Inferior parietal cortex (tissue), 1 donor: ENCODE measurements around the gene ELF1.
"Not testable (repeated sequence)": the region's sequence is repeated elsewhere in the genome, so short reads cannot be mapped to it uniquely, and the experiment has no call there.

Experiments used
- DNase-seq: peaks from one replicate; pipeline ENCODE4 v3.0.0-alpha.2; 2016; ENCODE audit errors: extremely low spot score

Gene ELF1

DNA sequence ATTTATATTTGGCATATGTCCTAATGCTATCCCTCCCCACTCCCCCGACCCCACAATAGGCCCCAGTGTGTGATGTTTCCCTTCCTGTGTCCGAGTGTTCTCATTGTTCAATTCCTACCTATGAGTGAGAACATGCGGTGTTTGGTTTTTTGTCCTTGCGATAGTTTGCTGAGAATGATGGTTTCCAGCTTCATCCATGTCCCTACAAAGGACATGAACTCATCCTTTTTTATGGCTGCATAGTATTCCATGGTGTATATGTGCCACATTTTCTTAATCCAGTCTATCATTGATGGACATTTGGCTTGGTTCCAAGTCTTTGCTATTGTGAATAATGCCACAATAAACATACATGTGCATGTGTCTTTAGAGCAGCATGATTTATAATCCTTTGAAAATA, 23.3 kb upstream of the ELF1 start:
- DNase-seq: not testable (repeated sequence)

DNA sequence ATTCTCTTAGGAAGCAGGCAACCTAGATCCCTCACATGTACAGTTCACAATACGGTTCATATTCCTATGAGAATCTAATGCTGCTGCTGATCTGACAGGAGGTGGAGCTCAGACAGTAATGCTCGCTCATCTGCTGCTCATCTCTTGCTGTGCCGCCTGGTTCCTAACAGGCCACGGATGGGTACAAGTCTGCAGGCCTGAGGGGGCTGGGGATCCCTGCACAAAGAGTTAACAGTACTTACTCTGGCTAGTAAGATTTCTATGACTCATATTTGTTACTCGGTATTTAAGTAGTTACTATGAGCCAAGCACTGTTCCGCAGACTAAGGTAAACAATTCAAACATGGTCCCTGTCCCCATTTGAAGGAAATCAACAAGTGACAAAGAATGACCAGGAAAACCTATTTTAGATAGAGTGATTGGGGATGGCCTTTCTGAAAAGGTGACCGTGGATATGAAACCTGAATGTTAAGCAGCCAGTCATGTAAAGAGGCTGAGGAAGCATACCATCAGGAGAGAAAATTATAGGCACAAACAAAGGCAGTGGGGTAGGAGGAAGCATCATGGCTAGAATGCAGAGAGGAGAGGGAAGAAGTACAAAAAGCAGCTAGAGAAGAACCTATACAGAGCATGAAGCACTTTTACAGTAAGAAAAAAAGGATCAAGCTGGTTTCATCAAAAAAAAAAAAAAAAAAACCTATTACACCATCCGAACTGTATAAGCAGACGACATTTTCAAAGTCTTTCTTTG, 21.6 kb upstream of the ELF1 start:
- no peak for DNase-seq

DNA sequence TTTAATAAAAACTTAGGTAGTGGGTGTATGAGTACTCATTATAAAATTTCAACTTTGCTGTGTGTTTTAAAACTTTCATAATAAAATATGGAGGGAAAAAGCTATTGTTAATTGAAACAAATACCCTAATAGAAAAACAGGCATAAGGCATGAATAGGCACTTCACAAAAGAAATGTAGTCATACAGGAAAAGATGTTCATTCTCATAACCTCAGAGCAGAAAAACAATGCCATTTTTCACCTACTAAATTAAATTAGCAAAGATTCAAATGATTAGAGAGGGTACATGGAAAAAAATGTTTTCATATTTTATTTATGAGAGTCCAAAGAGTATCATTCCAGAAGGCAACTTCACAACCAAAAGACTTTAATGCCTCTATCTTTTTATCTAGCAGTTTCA, 20.6 kb upstream of the ELF1 start:
- DNase-seq: no peak

DNA sequence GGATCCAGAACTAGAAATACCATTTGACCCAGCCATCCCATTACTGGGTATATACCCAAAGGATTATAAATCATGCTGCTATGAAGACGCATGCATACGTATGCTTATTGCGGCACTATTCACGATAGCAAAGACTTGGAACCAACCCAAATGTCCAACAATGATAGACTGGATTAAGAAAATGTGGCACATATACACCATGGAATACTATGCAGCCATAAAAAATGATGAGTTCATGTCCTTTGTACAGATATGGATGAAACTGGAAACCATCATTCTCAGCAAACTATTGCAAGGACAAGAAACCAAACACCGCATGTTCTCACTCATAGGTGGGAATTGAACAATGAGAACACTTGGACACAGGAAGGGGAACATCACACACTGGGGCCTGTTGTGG, 17.4 kb upstream of the ELF1 start:
- DNase-seq: not testable (repeated sequence)

DNA sequence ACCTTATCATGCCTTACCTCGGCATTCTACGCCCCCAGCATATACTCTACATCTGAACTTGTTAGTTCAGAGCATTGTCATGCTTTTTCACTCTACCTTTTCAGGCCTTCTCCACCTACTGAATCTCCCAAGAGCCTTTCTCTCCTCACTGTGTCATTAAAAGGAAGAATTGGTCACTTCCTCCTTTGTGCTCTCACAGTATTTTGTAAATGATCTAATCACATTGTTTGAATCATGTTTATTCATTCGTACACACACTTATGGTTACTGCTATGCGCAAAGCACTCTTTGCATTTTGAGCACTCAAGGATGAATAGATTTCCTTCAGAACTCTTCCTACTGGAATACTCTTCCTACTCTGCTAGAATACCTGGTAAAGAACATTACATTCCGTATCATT, 15.8 kb upstream of the ELF1 start:
- no peak for DNase-seq

DNA sequence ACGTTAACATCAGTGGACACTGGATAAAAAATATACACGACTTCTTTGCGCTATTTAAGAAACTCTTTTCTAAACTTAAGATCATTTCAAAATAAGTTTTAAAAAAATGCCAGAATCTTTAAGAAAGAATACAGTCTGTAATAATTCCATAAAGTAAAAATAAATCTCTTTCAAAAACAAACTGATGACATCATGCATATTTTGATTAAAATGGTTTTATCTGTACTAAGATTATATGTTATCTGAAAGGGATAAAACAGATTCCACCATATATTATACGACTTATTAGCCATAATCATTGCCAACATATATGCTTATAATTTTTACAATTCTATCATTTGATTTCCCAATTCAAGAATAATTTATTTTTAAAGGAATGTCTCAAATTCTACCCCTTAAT, 15.3 kb upstream of the ELF1 start:
- no peak for DNase-seq

DNA sequence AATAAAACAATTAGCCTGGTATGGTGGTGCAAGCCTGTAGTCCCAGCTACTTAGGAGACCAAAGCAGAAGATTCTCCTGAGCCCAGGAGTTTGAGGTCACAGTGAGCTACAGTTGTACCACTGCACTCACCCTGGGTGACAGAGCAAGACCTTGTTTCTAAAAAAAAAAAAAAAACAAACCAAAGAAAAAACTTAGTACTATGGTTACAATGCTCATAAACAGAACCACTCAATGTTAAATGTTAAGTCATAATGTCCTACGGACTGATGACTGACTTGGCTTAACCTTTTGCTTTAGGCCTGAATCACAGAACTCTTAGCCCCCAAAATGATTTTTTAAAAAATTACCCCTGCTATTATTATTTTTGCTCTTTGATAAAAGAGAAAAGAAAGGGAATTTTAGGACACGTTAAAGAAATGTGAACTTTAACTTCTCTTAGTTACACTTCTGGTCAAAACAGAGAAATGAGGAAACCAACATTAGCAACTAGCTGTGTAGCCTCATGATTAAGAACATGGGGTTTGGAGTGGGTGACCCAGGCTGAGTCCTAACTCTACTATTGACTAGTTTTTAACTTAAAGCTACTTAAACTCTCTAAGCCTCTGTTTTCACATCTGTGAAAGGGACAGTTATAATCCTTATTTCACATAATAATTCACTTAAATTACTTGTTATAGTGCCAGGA, 13.7 kb upstream of the ELF1 start:
- no peak for DNase-seq

DNA sequence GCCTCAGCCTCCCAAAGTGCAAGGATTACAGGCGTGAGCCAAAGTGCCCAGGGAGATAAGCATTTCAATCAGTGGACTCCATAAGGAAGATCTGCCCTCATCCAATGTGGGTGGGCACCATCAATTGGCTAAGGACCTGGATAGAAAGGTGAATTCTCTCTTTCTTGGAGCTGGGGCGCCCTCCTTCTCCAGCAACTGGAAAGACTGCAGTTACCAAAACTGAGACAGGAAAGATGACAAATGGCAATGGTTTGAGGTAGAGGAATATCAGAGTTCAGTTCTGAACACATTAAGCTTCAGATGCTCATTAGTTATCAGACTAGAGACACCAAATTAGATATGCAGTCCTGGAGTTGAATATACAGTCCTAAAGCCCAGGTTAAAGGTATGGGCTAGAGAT, 10.5 kb upstream of the ELF1 start:
- no peak for DNase-seq

DNA sequence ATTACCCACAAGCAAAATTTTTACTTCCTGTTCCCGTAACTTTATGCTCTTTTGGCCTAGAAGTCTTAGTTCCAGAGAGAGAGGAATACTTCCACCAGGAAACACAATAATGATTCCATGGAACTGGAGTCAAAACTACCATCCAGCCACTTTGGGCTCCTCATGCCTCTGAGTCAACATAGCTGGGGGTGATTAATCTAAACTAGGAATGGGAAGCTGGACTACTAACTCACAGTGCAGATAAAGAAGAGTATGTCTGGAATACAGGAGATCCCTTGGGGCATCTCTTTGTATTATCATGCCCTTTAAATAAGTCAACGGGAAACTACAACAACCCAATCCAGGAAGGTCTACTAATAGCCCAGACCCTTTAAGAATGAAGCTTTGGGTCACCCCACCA, 8.9 kb upstream of the ELF1 start:
- DNase-seq: no peak

DNA sequence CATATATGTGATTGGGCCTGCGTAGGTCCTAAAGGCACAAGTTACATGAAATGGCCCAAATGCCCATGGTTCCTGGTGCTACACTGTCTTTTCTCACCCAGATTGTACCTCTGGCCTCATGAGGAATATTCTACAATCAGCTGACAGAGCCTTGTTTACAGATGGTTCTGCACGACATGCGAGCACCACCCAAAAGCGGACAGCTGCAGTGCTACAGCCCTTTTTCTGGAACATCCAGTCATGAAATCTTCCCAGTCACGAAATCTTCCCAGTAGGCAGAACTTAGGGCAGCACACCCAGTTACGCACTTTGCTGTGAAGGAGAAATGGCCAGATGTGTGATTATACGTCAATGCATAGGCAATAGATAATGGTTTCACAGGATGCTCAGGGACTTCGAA, 7.7 kb upstream of the ELF1 start:
- no peak for DNase-seq

DNA sequence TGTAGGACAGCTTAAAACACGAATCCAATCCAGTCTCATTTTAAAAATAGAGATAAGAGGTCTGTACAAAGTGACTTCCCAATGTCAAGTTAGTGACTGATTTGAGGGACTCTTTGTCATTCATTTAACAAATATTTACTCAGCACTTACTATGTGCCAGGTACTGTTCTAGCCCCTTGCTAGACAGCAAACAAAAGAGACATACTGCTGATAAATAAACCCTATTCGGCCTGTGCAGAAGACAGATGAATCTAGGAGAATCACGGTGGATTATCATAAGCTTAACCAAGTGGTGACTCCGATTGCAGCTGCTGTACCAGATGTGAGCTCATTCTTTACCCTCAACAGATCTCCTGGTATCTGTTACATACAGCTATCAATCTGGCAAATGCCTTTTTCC, 6.4 kb upstream of the ELF1 start:
- no peak for DNase-seq

DNA sequence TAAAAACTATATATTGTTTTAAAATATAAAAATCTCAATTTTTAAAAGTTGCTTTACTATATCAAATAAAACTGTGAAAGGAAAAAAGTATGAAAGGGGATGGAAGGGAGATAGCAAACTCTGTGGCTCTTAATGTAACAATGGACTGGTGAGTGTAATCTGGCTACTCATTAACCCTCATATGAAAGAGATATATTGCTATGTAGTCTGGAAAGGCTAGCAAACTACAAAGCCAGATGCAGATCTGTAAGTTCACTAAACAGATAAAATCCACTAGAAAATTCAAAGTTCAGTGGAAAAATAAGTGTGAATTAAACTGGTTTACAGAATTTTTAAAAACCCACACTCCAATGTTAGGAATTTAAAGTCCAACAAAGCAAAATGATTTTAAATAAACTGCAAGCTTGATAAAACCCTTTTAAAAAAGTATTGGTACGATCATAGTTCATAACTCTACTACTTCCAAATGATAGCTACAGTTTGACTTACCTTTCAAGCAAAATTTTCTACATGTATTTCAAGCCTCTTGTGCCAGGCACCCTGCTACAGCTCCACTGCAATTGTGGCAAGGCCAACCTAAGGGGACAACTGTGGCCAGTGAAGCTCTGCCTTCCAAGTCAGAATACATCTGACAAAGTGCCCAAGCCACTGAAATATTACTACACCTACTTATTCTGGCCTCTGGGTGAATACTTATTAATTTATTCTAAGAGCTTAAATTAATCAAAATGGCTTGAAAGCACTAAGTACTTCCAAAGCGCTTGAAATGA, 647 bp upstream of the ELF1 start:
- no peak for DNase-seq

DNA sequence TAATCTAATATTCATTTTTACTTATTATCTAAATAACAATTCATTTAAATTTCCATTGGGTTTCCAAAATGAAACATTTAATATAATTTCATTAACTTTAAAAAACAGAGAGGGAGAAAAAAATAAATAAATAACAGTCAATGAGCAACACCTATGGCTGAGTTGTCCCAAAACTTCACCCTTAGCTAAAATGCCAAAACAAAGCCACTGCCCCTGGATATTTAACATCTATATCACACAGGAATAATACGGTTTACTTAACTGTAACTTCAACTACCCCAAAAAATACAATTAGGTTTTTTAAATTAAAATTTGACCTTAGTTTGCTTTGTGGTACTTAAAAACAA, 541 bp downstream of the ELF1 start:
- DNase-seq: no peak

DNA sequence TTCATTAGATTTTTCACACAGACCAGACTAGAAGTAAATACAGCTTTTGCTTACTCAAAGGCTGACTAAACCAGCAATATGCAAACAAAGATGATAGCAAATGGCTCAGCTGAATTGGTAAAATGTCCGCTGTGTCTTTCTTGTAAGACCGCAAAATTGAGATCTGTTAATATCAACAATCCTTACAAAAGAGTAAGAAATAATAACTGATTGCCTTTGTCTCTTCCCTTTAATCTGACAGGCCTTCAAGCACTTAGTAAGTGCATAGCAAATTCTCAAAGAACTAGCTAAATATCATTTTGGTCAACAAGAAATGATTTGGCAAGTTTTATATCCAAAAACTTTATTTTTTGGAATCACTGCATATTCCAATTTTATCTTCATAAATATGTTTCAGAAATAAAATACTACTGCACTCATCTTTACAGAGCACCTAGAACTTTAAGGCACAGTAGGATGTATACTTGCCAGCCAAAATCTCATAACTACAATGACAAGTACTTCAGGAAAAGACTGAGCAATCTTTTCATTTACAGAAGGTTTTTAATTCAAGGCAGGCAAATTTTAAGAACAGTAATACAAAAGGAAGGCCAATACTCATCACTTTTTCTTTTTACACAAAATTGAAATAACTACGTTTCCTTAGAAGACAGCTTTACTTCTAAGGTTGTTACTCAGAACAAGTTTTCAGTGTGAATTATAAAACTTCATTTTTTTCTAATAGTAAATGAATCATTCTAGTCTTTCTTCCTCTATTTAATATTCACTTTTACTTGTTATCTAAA, 1.1 kb downstream of the ELF1 start:
- peak; percentile 23 for DNase-seq

DNA sequence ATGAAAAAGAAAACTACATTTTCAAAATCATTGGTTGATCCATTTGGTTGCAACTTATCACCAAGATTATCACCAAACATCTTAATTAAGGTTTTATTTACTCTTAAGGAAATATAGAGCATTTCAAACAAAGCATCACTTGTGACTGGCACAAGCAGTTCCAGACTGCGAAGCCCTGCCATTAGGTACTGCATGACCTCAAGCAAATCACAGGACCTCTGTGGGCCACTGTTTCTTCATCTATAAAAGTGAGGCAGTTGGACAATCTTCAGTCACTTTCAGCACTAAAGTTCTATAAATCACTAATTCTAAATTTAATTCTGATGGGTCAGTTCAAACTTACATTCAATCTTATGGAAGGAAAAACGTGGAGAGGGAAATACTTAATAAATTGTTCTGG, 2.0 kb downstream of the ELF1 start:
- DNase-seq: peak; percentile 26

DNA sequence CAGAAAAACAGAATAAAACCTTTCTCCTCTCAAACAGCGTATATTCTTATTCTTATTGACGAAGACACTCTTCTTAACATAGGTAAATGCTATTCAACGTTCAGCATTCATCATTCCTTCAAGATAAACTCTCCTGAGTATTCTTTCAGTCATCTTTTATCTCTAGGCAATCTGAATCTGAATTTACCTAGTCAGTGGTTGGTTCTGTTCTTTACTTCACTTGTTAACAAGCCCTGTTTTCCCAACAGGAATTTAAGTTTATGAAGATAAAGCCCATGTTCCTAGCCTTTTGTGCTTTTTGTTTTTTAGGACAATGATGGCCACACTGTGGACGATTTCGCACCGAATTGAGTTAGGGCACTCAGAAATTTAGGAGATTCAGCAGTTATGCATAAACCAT, 3.2 kb downstream of the ELF1 start:
- no peak for DNase-seq

DNA sequence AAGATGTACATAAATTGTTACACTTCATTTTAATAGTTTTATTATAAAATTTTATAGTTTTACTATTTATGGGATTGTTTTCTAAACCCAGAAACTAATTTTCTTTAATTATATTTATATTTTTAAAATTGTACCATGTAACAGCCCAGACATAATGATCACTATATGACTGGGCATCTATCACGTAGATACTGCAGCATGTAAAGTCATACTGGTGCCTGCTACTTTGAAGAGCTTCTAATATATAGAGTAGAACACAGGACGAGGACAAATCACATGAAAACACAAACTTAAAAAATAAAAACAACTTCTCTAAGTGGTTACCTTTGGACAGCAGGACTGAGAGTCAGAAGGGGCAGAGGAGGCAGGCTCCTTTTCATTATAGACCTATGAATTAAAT, 5.3 kb downstream of the ELF1 start:
- DNase-seq: no peak

DNA sequence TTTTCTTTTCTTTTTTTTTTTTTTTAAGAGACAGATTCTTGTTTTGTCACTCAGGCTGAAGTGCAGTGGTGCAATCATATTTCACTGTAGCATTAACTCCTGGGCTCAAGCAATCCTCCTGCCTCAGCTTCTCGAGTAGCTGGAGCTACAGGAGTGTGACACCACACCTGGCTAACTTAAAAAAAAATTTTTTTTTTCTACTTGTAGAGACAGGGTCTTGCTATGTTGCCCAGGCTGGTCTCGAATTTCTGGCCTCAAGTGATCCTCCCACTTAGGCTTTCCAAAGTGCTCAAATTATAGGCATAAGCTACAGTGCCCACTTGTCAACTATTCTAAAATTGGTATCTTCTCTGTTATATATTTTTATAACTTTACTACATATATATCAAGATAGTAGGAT, 6.6 kb downstream of the ELF1 start:
- no peak for DNase-seq

DNA sequence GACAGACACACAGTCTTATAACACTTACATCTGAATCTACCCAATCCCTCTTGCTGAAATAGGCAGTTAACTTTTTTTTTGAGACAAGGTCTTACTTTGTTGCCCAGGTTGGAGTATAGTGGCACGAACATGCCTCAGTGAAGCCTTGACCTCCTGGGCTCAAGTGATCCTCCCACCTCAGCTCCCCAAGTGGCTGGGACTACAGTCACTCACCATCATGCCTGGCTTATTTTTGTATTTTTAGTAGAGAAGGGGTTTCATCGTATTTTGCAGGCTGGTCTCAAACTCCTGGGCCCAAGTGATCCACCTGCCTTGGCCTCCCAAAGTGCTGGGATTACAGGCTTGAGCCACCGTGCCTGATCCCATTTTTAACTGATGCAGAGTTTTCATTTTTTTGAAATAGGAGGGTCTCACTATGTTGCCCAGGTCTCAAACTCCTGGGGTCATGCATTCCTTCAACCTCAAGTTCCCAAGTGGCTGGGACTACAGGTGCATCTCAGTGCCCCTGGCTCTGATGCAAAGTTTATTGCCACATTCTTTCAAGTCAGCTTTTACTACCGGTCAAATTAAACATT, 7.6 kb downstream of the ELF1 start:
- no peak for DNase-seq

DNA sequence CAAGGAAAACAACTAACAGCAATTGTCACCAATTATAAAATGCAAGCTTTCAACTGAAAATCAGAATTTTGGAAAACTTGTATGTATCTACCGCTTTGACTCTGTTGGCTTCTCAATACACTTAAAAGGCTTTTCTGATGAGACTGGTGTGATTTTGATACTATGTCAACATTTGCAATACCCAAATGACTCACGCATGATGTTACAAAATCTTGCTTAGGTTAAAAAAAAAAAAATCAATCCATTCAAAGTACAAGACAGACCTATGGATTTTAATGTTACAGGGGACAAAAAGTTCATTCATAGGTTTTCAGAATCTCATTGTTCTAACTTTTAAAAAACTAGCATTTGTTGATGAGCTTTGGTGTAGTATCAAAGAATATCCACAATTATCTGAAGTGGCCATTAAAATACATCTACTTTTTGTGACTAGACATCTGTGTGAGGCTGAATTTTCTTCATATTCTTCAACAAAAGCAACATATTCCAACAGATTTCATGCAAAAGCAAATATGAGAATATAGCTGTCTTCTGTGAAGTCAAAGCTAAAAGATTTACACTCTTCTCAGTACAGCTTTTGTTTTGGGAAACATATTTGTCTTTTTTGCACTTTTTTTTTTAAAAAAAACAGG, 10.7 kb downstream of the ELF1 start:
- no peak for DNase-seq

DNA sequence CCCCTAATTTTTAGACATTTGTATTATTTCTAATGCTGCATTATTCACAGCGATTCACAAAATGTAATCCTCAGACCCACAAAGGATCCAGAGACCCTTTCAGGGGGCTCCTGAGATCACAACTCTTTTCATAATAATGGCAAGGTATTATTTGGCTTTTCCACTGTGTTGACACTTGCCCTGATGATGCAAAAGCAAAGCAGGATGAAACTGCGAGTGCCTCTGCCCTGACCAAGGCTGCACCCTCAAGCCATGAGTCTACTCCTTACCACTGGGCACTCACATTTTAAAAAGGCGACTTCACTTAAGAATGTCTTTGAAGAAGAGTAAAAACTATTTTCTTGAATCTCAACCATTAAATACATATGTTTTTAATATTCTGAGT, 11.4 kb downstream of the ELF1 start:
- no peak for DNase-seq
